Peyer's patch (tissue), 4 donors: ENCODE results near the gene MECR.

ENCODE experiments used
- CTCF ChIP-seq, 6 experiments: fragments of 450-650 bp in 4 of 6; fragments of 200-600 bp in 2 of 6; sonication (generic) in 1 of 6; IDR thresholded peaks; one replicate each; pipeline ENCODE4 v1.5.1; 2017 to 2019; ENCODE audit warnings: antibody characterized with exemption in 6 of 6, mild to moderate bottlenecking in 3 of 6, moderate library complexity in 1 of 6
- POLR2A ChIP-seq, 2 donors: fragments of 450-650 bp; IDR thresholded peaks; one replicate each; pipeline ENCODE4 v1.5.1; 2017; ENCODE audit warnings: antibody characterized with exemption in 2 of 2, mild to moderate bottlenecking in 2 of 2, moderate library complexity in 2 of 2

GRCh38 chr1:29224356-29224837 lies 6.3 kb downstream of the MECR start:
- no peak for TF ChIP-seq CTCF (IDR thresholded peaks at IDR 0.05)
- TF ChIP-seq POLR2A (IDR thresholded peaks at IDR 0.05) = no peak
